ENCODE results near the gene OSBPL9. TPM values are rescaled to one million over a fixed set of nuclear protein-coding genes. Genes with fewer than 3 reads are reported as not detected.

OSBPL9 gene
- total RNA-seq, 2 experiments from 2014 or later: 51.1 to 56.1 TPM

DNA sequence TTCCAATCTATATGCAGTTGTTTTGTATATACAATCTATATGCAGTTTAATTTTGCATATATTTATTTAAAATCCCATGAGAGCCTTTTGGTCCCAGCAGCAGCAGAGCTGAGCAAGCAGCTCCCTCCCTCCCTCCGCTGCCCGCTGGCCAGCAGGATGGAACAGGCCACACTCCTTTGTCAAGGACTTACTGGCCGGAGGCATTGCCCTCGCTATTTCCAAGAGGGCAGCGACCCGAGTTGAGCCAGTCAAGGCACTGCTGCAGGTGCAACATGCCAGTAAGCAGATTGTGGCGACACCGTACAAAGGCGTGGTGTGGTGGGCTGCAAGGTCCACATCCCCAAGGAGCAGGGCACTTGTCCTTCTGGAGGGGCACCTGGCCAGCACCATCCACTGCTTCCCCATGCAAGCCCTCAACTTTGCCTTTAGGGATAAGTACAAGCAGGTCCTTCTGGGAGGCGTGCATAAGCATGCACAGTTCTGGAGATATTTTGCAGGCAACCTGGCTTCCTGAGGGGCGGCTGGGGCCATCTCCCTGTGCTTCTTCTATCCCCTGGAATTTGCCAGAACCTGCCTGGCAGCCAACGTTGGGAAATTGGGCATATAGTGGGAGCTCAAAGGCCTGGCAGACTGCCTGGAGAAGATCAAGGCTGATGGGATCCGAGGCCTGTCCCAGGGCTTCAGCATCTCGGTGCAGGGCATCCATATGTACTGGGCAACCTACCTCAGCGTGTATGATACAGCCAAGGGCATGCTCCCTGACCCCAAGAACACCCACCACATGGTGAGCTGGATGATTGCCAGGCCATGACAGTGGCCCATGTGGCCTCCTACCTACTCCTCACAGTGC is 92.2 kb downstream of the OSBPL9 start:
- no peak for TF ChIP-seq CTCF (IDR thresholded peaks at IDR 0.05)
- Mint-ChIP-seq H3K27ac (no peak overlapping the region), H3K9me3 (no peaks in the 10 kb centered on the region), H3K4me3 (no peak overlapping the region), H3K27me3 (no peaks in the 10 kb centered on the region), H3K4me1 (ENCODE audit: low read depth) (peaks cover 4% of the 10 kb centered on the region), H3K36me3 (ENCODE audit: low read depth) (peaks cover 1% of the 10 kb centered on the region)
- ChIA-PET CTCF (interaction anchor here (1.7 kb wide), 1 partner anchor 21 kb away, joined by 5 read pairs; no protein-coding TSS in a partner anchor), POLR2A (interaction anchor here (0.7 to 1.4 kb wide), 2 partner anchors 11 to 346 kb away, joined by 3 read pairs; no protein-coding TSS in a partner anchor)
- intact Hi-C loops (cut with micrococcal nuclease): no loop called here
- DNase-seq (no peak), ATAC-seq (no peak)

DNA sequence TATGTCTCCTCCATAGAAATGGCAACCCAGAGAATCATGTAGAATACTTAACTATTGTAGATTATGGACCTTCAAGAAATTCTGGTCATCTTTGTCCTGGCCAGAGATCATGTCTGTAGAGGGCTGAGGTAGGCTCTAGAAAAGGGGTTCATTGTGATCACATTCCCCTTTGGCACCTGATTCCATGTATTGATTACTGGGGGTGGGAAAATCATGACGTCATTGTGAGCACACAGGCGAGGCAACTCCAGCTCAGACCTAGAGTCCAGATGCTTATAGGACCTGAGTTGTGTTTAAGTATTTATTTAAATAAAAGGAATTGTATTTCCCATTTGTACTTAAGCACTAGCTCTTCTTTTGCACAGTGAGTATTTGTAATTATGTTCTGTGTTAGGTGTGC is 93.1 kb downstream of the OSBPL9 start:
- ChIA-PET CTCF (interaction anchor here (1.7 kb wide), 1 partner anchor 22 kb away, joined by 5 read pairs; no protein-coding TSS in a partner anchor), POLR2A (interaction anchor here (1.0 to 1.4 kb wide), 2 partner anchors 11 to 18 kb away, joined by 3 to 4 read pairs; no protein-coding TSS in a partner anchor)
- no peak for TF ChIP-seq CTCF (IDR thresholded peaks at IDR 0.05)
- no peaks in the 10 kb centered on the region for H3K27me3 Mint-ChIP-seq
- no peak for DNase-seq
- intact Hi-C loops (cut with micrococcal nuclease): no loop called here
- no peak for ATAC-seq
- no peaks in the 10 kb centered on the region for H3K9me3 Mint-ChIP-seq
- H3K27ac Mint-ChIP-seq: no peak overlapping the region
- peaks cover 1% of the 10 kb centered on the region for H3K36me3 Mint-ChIP-seq (ENCODE audit: low read depth)
- peaks cover 10% of the 10 kb centered on the region for H3K4me1 Mint-ChIP-seq (ENCODE audit: low read depth)
- no peak overlapping the region for H3K4me3 Mint-ChIP-seq

GRCh38 chr1:51712590-51712989 is 95.7 kb downstream of the OSBPL9 start:
- ATAC-seq: no peak
- Mint-ChIP-seq H3K4me3 (no peak overlapping the region), H3K9me3 (no peaks in the 10 kb centered on the region), H3K27me3 (no peaks in the 10 kb centered on the region), H3K36me3 (ENCODE audit: low read depth) (peaks cover 1% of the 10 kb centered on the region), H3K27ac (no peak overlapping the region), H3K4me1 (ENCODE audit: low read depth) (peaks cover 7% of the 10 kb centered on the region)
- no peak for TF ChIP-seq CTCF (IDR thresholded peaks at IDR 0.05)
- no peak for DNase-seq
- ChIA-PET POLR2A (no interaction called here), CTCF (no interaction called here)
- intact Hi-C loops (cut with micrococcal nuclease): no loop called here

DNA sequence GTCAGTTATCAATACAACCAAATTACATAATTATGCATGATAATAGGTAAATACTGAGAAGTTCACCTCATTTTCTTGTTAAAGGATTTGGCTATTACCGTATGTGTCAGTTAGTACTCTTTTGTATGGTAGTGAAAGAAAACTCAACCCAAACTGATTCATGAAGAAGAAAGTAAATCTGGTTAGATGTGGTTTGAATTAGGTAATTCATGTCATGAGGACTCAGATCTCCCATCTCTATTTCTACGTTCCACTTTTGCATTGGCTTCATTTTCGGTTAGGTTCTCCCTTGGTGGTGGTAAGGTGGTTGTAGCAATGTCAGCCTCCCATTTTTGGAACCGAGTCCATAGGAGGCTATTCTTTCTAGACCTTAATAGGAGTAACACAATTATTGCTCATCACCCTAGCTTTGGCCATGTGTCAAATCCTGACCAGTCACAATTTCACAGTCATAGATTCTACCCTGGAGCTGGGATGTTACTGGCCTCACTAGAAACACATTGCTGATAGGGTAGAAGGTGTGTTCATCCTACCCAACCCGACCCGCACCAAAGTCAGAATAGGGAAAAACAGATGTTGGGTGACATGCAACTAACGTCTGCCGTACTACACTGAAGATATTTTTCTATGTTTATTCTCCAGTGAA is 97.6 kb downstream of the OSBPL9 start:
- no peak for TF ChIP-seq CTCF (IDR thresholded peaks at IDR 0.05)
- H3K27me3 Mint-ChIP-seq: no peaks in the 10 kb centered on the region
- ChIA-PET POLR2A (no interaction called here), CTCF (no interaction called here)
- peak; percentile 66 for ATAC-seq
- H3K4me3 Mint-ChIP-seq: no peak overlapping the region
- intact Hi-C loops (cut with micrococcal nuclease): no loop called here
- H3K9me3 Mint-ChIP-seq: no peaks in the 10 kb centered on the region
- no peak overlapping the region for H3K27ac Mint-ChIP-seq
- H3K4me1 Mint-ChIP-seq (ENCODE audit: low read depth): peaks cover 16% of the 10 kb centered on the region
- DNase-seq: no peak
- H3K36me3 Mint-ChIP-seq (ENCODE audit: low read depth): peaks cover 1% of the 10 kb centered on the region

GRCh38 chr1:51715369-51715768 is 98.5 kb downstream of the OSBPL9 start:
- no peaks in the 10 kb centered on the region for H3K9me3 Mint-ChIP-seq
- H3K27ac Mint-ChIP-seq: no peak overlapping the region

More at GRCh38 chr1:51715369-51715768, 98.5 kb downstream of the OSBPL9 start:
- Mint-ChIP-seq H3K36me3 (ENCODE audit: low read depth) (peaks cover 1% of the 10 kb centered on the region), H3K27me3 (no peaks in the 10 kb centered on the region), H3K4me1 (ENCODE audit: low read depth) (peaks cover 16% of the 10 kb centered on the region), H3K4me3 (no peak overlapping the region)
- DNase-seq (no peak), ATAC-seq (no peak)
- ChIA-PET CTCF (no interaction called here), POLR2A (no interaction called here)
- TF ChIP-seq CTCF (IDR thresholded peaks at IDR 0.05): no peak
- intact Hi-C loops (cut with micrococcal nuclease): no loop called here

All from activated CD8-positive, alpha-beta T cell treated with anti-CD3 and anti-CD28 coated beads for 36 hours (primary cell).